Activated CD8-positive, alpha-beta memory T cell treated with anti-CD3 and anti-CD28 coated beads, Interleukin-2, amount 10 ng/mL, durations not matched to agents 7 days and 5 days (primary cell): ENCODE data around the gene SLC25A22. TPM values are rescaled to one million over a fixed set of nuclear protein-coding genes. Genes with fewer than 3 reads are reported as not detected.

Experiments
- ATAC-seq: fragments of 150-1000 bp; cut with Tn5 transposase; one replicate; pipeline ENCODE4 v1.10.0; 2021; ENCODE audit warnings: moderate library complexity
- CTCF ChIA-PET: fragments of 350-600 bp; sonication (Branson Sonifier 250); formaldehyde crosslinking; loops from one replicate; lab custom pipeline; 2021; ENCODE audit warnings: antibody characterized with exemption; lab: Charles Lee
- DNase-seq: peaks from one replicate; pipeline ENCODE4 v3.0.0-alpha.2; 2020
- H3K27ac Mint-ChIP-seq: one replicate; pipeline ENCODE4 v1.8.0; 2021; ENCODE audit warnings: mild to moderate bottlenecking, mixed read lengths
- H3K27me3 Mint-ChIP-seq: one replicate; pipeline ENCODE4 v1.8.0; 2021; ENCODE audit warnings: mixed read lengths
- H3K36me3 Mint-ChIP-seq: one replicate; pipeline ENCODE4 v1.8.0; 2021; ENCODE audit warnings: mild to moderate bottlenecking, mixed read lengths
- H3K4me1 Mint-ChIP-seq: one replicate; pipeline ENCODE4 v1.8.0; 2021; ENCODE audit warnings: mixed read lengths
- H3K4me3 Mint-ChIP-seq: one replicate; pipeline ENCODE4 v1.8.0; 2021; ENCODE audit warnings: mild to moderate bottlenecking, moderate library complexity, mixed read lengths
- H3K9me3 Mint-ChIP-seq: one replicate; pipeline ENCODE4 v1.8.0; 2022; ENCODE audit warnings: low read depth, mixed read lengths
- total RNA-seq, 2 experiments: library from RNA; stranded (reverse); gene quantifications; one replicate each; pipeline ENCODE4 v1.2.3, GENCODE V29; 2021

Gene SLC25A22
- total RNA-seq, 2 experiments from 2014 or later, result 49.4 to 54.7 TPM

- DNase-seq, result no peak
- CTCF ChIA-PET, result interaction anchor here (2.3 kb wide), 1 partner anchor 13 kb away, joined by 9 read pairs; no protein-coding TSS in a partner anchor
- Mint-ChIP-seq H3K27me3 (peaks cover 16% of the 10 kb centered on the region), H3K36me3 (no peaks in the 10 kb centered on the region), H3K4me3 (no peak overlapping the region), H3K9me3 (no peaks in the 10 kb centered on the region), H3K4me1 (peaks cover 29% of the 10 kb centered on the region), H3K27ac (no peak overlapping the region)
- no peak for ATAC-seq
Measured at GRCh38 chr11:824292-824880, 26.3 kb upstream of the SLC25A22 start.

- no peak overlapping the region for H3K4me3 Mint-ChIP-seq
- no peaks in the 10 kb centered on the region for H3K9me3 Mint-ChIP-seq
- H3K4me1 Mint-ChIP-seq, result peaks cover 24% of the 10 kb centered on the region
- no peak for DNase-seq
- CTCF ChIA-PET, result no interaction called here
- no peak overlapping the region for H3K27ac Mint-ChIP-seq
- no peaks in the 10 kb centered on the region for H3K36me3 Mint-ChIP-seq
- ATAC-seq, result no peak
- peaks cover 9% of the 10 kb centered on the region for H3K27me3 Mint-ChIP-seq
Measured at GRCh38 chr11:823441-824291, 25.6 kb upstream of the SLC25A22 start.

GRCh38 chr11:821512-822371 is 23.7 kb upstream of the SLC25A22 start:
- Mint-ChIP-seq H3K27ac (no peak overlapping the region), H3K4me3 (no peak overlapping the region), H3K4me1 (peaks cover 17% of the 10 kb centered on the region), H3K27me3 (no peaks in the 10 kb centered on the region), H3K9me3 (no peaks in the 10 kb centered on the region), H3K36me3 (no peaks in the 10 kb centered on the region)
- ATAC-seq (no peak), DNase-seq (no peak)
- CTCF ChIA-PET, result interaction anchor here (0.9 kb wide), 1 partner anchor 13 kb away, joined by 3 read pairs; no protein-coding TSS in a partner anchor

GRCh38 chr11:820655-821511 is 22.8 kb upstream of the SLC25A22 start:
- peaks cover 12% of the 10 kb centered on the region for H3K4me1 Mint-ChIP-seq
- ATAC-seq, result no peak
- H3K9me3 Mint-ChIP-seq, result no peaks in the 10 kb centered on the region
- no peak for DNase-seq
- H3K27ac Mint-ChIP-seq, result peak overlapping the region; percentile 65
- H3K36me3 Mint-ChIP-seq, result no peaks in the 10 kb centered on the region
- CTCF ChIA-PET, result interaction anchor here (0.7 to 1.8 kb wide), 3 partner anchors 9 to 18 kb away, joined by 3 to 12 read pairs (median 5); partner anchors contain the start of gene RPLP2
- H3K27me3 Mint-ChIP-seq, result no peaks in the 10 kb centered on the region
- peak overlapping the region; percentile 73 for H3K4me3 Mint-ChIP-seq

- CTCF ChIA-PET, result interaction anchor here (0.7 to 2.8 kb wide), 7 partner anchors 10 to 231 kb away, joined by 3 to 12 read pairs (median 3); partner anchors contain the start of genes POLR2L, RPLP2 and TSPAN4
- peak; percentile 97 for DNase-seq
- H3K36me3 Mint-ChIP-seq, result no peaks in the 10 kb centered on the region
- no peaks in the 10 kb centered on the region for H3K9me3 Mint-ChIP-seq
- H3K4me3 Mint-ChIP-seq, result peak overlapping the region; percentile 73
- peak; percentile 77 for ATAC-seq
- no peaks in the 10 kb centered on the region for H3K27me3 Mint-ChIP-seq
- H3K4me1 Mint-ChIP-seq, result peaks cover 12% of the 10 kb centered on the region
- peak overlapping the region; percentile 78 for H3K27ac Mint-ChIP-seq
Measured at GRCh38 chr11:819943-820649, 22.0 kb upstream of the SLC25A22 start.

GRCh38 chr11:819129-819931 is 21.2 kb upstream of the SLC25A22 start:
- Mint-ChIP-seq H3K9me3 (no peaks in the 10 kb centered on the region), H3K27ac (peak overlapping the region; percentile 78), H3K4me3 (peak overlapping the region; percentile 73), H3K36me3 (no peaks in the 10 kb centered on the region), H3K4me1 (peaks cover 12% of the 10 kb centered on the region), H3K27me3 (no peaks in the 10 kb centered on the region)
- CTCF ChIA-PET, result interaction anchor here (0.8 to 2.8 kb wide), 7 partner anchors 9 to 232 kb away, joined by 3 to 12 read pairs (median 5); partner anchors contain the start of genes CRACR2B, POLR2L, RPLP2 and TSPAN4
- DNase-seq (peak; percentile 94), ATAC-seq (peak; percentile 81)

GRCh38 chr11:818396-819128 is 20.5 kb upstream of the SLC25A22 start, which contains the start of gene PNPLA2:
TSS of gene PNPLA2 (plus strand) at chr11:818914. CDS start at chr11:819719, 805 bp downstream.
- DNase-seq, result peak; percentile 56
- CTCF ChIA-PET, result interaction anchor here (1.2 to 2.8 kb wide), 7 partner anchors 10 to 233 kb away, joined by 3 to 12 read pairs (median 5); partner anchors contain the start of genes CRACR2B, POLR2L, RPLP2 and TSPAN4
- Mint-ChIP-seq H3K4me3 (peak within 1 kb of the TSS; percentile 73), H3K27me3 (no peaks in the 10 kb centered on the region), H3K27ac (peak within 1 kb of the TSS; percentile 78), H3K36me3 (peaks cover 3% of the 10 kb centered on the region), H3K4me1 (peaks cover 12% of the 10 kb centered on the region), H3K9me3 (no peaks in the 10 kb centered on the region)
- no peak for ATAC-seq

- DNase-seq (no peak), ATAC-seq (no peak)
- CTCF ChIA-PET, result interaction anchor here (0.9 to 1.1 kb wide), 2 partner anchors 10 to 24 kb away, joined by 3 to 4 read pairs; no protein-coding TSS in a partner anchor
- no peak overlapping the region for H3K4me3 Mint-ChIP-seq
- peaks cover 18% of the 10 kb centered on the region for H3K36me3 Mint-ChIP-seq
- no peak overlapping the region for H3K27ac Mint-ChIP-seq
- H3K4me1 Mint-ChIP-seq, result peaks cover 23% of the 10 kb centered on the region
- no peaks in the 10 kb centered on the region for H3K9me3 Mint-ChIP-seq
- H3K27me3 Mint-ChIP-seq, result no peaks in the 10 kb centered on the region
Measured at GRCh38 chr11:816433-816779, 18.3 kb upstream of the SLC25A22 start.

- Mint-ChIP-seq H3K36me3 (peaks cover 24% of the 10 kb centered on the region), H3K4me3 (no peak overlapping the region), H3K9me3 (no peaks in the 10 kb centered on the region), H3K4me1 (peaks cover 24% of the 10 kb centered on the region), H3K27me3 (no peaks in the 10 kb centered on the region), H3K27ac (no peak overlapping the region)
- CTCF ChIA-PET, result interaction anchor here (0.9 to 1.1 kb wide), 2 partner anchors 10 to 25 kb away, joined by 3 to 4 read pairs; no protein-coding TSS in a partner anchor
- ATAC-seq, result no peak
- DNase-seq, result no peak
Measured at GRCh38 chr11:815675-816432, 17.8 kb upstream of the SLC25A22 start.
